CD14-positive monocyte (primary cell): Measurements from ENCODE around the gene CR2. TPM values are rescaled to one million over a fixed set of nuclear protein-coding genes. Genes with fewer than 3 reads are reported as not detected.
A peak's percentile ranks its signal among the peaks of the same experiment; 100 is the strongest.
"Not testable (repeated sequence)": the region's sequence is repeated elsewhere in the genome, so short reads cannot be mapped to it uniquely, and the experiment has no call there.

Source experiments
- DNase-seq, 3 donors: peaks; one replicate each; pipeline ENCODE4 v3.0.0-alpha.2; 2011 to 2022
- H2AFZ ChIP-seq: 2 replicates; pipeline ENCODE4 v1.6.0; 2012; ENCODE audit warnings: mild to moderate bottlenecking, low read depth, low read length, inconsistent platforms; ENCODE audit not compliant: insufficient read depth, poor library complexity, severe bottlenecking
- H3K27ac ChIP-seq, 2 donors: 1 replicate in 1 of 2; 2 replicates in 1 of 2; pipeline ENCODE4 v1.5.1; 2012 to 2013; ENCODE audit warnings: low read length in 2 of 2, control low read depth in 1 of 2, inconsistent platforms in 1 of 2, low read depth in 1 of 2, mild to moderate bottlenecking in 1 of 2
- H3K27me3 ChIP-seq, 2 donors: one replicate each; pipeline versions ENCODE4 v1.6.0 to v1.6.1; 2011 to 2013; ENCODE audit warnings: low read length in 2 of 2; ENCODE audit not compliant: control insufficient read depth in 2 of 2, insufficient read depth in 2 of 2
- H3K36me3 ChIP-seq, 2 donors: replicated peaks in 1 of 2; 1 replicate in 1 of 2; 2 replicates in 1 of 2; pipeline versions ENCODE4 v1.5.1 to v1.6.1; 2012 to 2013; ENCODE audit warnings: low read length in 2 of 2, control low read depth in 1 of 2, inconsistent platforms in 1 of 2, mild to moderate bottlenecking in 1 of 2; ENCODE audit not compliant: insufficient read depth in 2 of 2, control insufficient read depth in 1 of 2
- H3K4me1 ChIP-seq, 2 donors: 1 replicate in 1 of 2; 2 replicates in 1 of 2; pipeline versions ENCODE4 v1.5.1 to v1.6.1; 2012 to 2013; ENCODE audit warnings: low read length in 2 of 2, control low read depth in 1 of 2, inconsistent platforms in 1 of 2, mild to moderate bottlenecking in 1 of 2, moderate library complexity in 1 of 2; ENCODE audit not compliant: insufficient read depth in 2 of 2, control insufficient read depth in 1 of 2
- H3K4me2 ChIP-seq: replicated peaks from 2 replicates; pipeline ENCODE3; 2012; ENCODE audit warnings: low read length, moderate library complexity, mild to moderate bottlenecking; ENCODE audit not compliant: poor library complexity, severe bottlenecking; ENCODE audit errors: extremely low read depth
- H3K4me3 ChIP-seq, 3 experiments: fragments of 200-600 bp in 1 of 3; sonication (generic) in 1 of 3; replicated peaks in 1 of 3; 1 replicate in 2 of 3; 2 replicates in 1 of 3; pipeline ENCODE4 v1.5.1; 2011 to 2013; ENCODE audit warnings: low read length in 3 of 3, mild to moderate bottlenecking in 3 of 3, control low read depth in 2 of 3, low read depth in 2 of 3, inconsistent platforms in 1 of 3, moderate library complexity in 1 of 3
- H3K79me2 ChIP-seq: 2 replicates; pipeline ENCODE4 v1.6.0; 2012; ENCODE audit warnings: mild to moderate bottlenecking, control low read depth, inconsistent platforms, low read length, moderate library complexity; ENCODE audit not compliant: insufficient read depth
- H3K9ac ChIP-seq: 2 replicates; pipeline ENCODE4 v1.6.0; 2017; ENCODE audit warnings: low read length, mild to moderate bottlenecking; ENCODE audit not compliant: insufficient read depth, poor library complexity, severe bottlenecking
- H3K9me3 ChIP-seq, 2 donors: replicated peaks in 1 of 2; 1 replicate in 1 of 2; 2 replicates in 1 of 2; pipeline versions ENCODE4 v1.5.1 to v1.6.1; 2012 to 2013; ENCODE audit warnings: low read length in 2 of 2, control low read depth in 1 of 2; ENCODE audit not compliant: control insufficient read depth in 1 of 2, insufficient read depth in 1 of 2
- H4K20me1 ChIP-seq: 2 replicates; pipeline ENCODE4 v1.6.0; 2012; ENCODE audit warnings: mild to moderate bottlenecking, low read length, control low read depth, moderate library complexity; ENCODE audit not compliant: insufficient read depth
- H3K27ac Mint-ChIP-seq, 7 donors: one replicate each; pipeline ENCODE4 v1.8.0; 2020; ENCODE audit warnings: mild to moderate bottlenecking in 7 of 7, mixed read lengths in 7 of 7, moderate library complexity in 6 of 7, inconsistent platforms in 2 of 7
- H3K27me3 Mint-ChIP-seq, 3 donors: one replicate each; pipeline ENCODE4 v1.8.0; 2021 to 2022; ENCODE audit warnings: low read depth in 3 of 3, mild to moderate bottlenecking in 3 of 3, mixed read lengths in 3 of 3, moderate library complexity in 3 of 3, inconsistent platforms in 1 of 3
- H3K36me3 Mint-ChIP-seq, 2 donors: one replicate each; pipeline ENCODE4 v1.8.0; 2020; ENCODE audit warnings: mixed read lengths in 2 of 2, inconsistent platforms in 1 of 2, mild to moderate bottlenecking in 1 of 2
- H3K4me1 Mint-ChIP-seq: one replicate; pipeline ENCODE4 v1.8.0; 2020; ENCODE audit warnings: mild to moderate bottlenecking, mixed read lengths
- H3K4me3 Mint-ChIP-seq, 2 donors: one replicate each; pipeline ENCODE4 v1.8.0; 2020; ENCODE audit warnings: mild to moderate bottlenecking in 2 of 2, mixed read lengths in 2 of 2, moderate library complexity in 1 of 2
- H3K9me3 Mint-ChIP-seq, 7 donors: one replicate each; pipeline ENCODE4 v1.8.0; 2020 to 2022; ENCODE audit warnings: mixed read lengths in 7 of 7, mild to moderate bottlenecking in 6 of 7, moderate library complexity in 6 of 7, inconsistent platforms in 2 of 7
- CTCF ChIP-seq: fragments of 200-600 bp; IDR thresholded peaks from one replicate; pipeline ENCODE4 v1.8.0; 2022; ENCODE audit warnings: antibody characterized with exemption, mild to moderate bottlenecking
- WGBS: methylation state at CpG from one replicate; pipeline ENCODE4 v1.1.5; 2013; ENCODE audit warnings: missing lambda C conversion rate; ENCODE audit not compliant: insufficient coverage; 5-methylcytosine and 5-hydroxymethylcytosine counted together
- intact Hi-C, 2 donors: fragments of 100-400 bp; cut with micrococcal nuclease; formaldehyde crosslinking; loops; one replicate each; pipeline versions ENCODE4 v1.15.0 to v1.15.1; 2023
- polyA plus RNA-seq, 3 donors: library from polyadenylated mRNA; depleted of rRNA in 1 of 3; unstranded in 2 of 3; stranded (reverse) in 1 of 3; fragments of 300-500 nt in 2 of 3; fragments of >200 nt in 1 of 3; fragmentation: Illumina TruSeq in 2 of 3; gene quantifications; 1 replicate in 2 of 3; 2 replicates in 1 of 3; pipeline ENCODE4 v1.2.3, GENCODE V29; 2012 to 2021

The CR2 gene
- polyA plus RNA-seq, 3 donors: 0.05 to 0.28 (median 0.08) TPM

DNA sequence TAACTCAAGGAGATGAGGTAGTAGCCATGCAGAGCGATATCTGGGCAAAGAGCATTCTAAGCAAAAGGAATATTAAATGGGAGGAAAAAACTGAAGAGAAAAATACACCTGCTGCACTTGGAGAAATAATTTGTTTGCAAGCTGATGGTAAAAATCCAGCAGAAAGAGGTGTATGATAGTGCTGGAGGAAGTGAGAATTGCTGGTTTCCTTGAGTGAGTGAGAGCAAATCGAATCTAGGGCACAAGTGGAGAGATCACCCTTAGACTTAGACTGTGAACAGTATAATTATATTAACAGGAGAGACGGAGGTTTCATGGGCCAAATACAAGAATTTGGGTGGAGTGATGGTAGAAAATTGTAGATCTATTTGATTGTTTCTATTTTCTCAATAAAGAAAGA, 39.1 kb downstream of the CR2 start:
- Histone ChIP-seq H3K27me3 (no peaks in the 10 kb centered on the region), H2AFZ (no peak overlapping the region), H3K36me3 (no peaks in the 10 kb centered on the region), H3K4me1 (peaks cover 28 to 33% of the 10 kb centered on the region in 2 donors), H3K4me2 (no peak overlapping the region), H4K20me1 (no peaks in the 10 kb centered on the region), H3K9ac (no peak overlapping the region), H3K27ac (no peak overlapping the region), H3K9me3 (no peaks in the 10 kb centered on the region), H3K79me2 (peaks cover 17% of the 10 kb centered on the region), H3K4me3 (no peak overlapping the region)
- Mint-ChIP-seq H3K27ac (no peak overlapping the region), H3K9me3 (peaks cover 0 to 2% (median 0%) of the 10 kb centered on the region in 7 donors), H3K27me3 (peaks cover 0 to 2% (median 1%) of the 10 kb centered on the region in 3 donors), H3K4me1 (peaks cover 23% of the 10 kb centered on the region), H3K4me3 (no peak overlapping the region), H3K36me3 (no peaks in the 10 kb centered on the region)
- no peak for DNase-seq
- intact Hi-C loops: no loop called here
- TF ChIP-seq CTCF: no peak
- 100% methylated on average over 1 of the region's 3 CpGs for WGBS

DNA sequence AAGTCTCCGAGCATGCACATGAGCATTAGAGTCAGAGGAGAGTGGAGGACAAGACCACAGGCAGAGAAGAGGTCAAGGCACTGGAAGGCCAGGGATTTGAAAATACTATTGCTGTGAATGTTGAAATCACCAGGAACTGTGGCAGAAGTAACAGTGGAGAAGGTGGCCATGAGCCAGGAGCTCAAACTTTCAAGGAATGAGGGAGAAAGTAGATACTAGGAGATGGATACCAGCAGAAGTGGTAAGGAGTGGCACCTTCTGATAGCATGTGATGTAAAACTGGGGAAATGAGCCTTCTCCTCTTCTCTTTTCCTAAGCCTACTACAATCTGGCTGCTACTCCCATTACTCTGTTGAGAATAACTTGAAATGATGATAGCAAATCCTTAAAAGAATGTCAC, 40.0 kb downstream of the CR2 start:
- Mint-ChIP-seq H3K4me1 (peaks cover 30% of the 10 kb centered on the region), H3K4me3 (no peak overlapping the region), H3K9me3 (peaks cover 0 to 2% (median 0%) of the 10 kb centered on the region in 7 donors), H3K36me3 (peaks cover 0 to 2% of the 10 kb centered on the region in 2 donors), H3K27ac (no peak overlapping the region), H3K27me3 (peaks cover 0 to 2% (median 1%) of the 10 kb centered on the region in 3 donors)
- H3K9me3 ChIP-seq: no peaks in the 10 kb centered on the region
- H3K36me3 ChIP-seq: no peaks in the 10 kb centered on the region
- no peak overlapping the region for H3K9ac ChIP-seq
- intact Hi-C loops: no loop called here
- H3K79me2 ChIP-seq: peaks cover 20% of the 10 kb centered on the region
- no peaks in the 10 kb centered on the region for H4K20me1 ChIP-seq
- DNase-seq: no peak
- no peak overlapping the region for H3K27ac ChIP-seq
- no peak overlapping the region for H2AFZ ChIP-seq
- TF ChIP-seq CTCF: no peak
- WGBS: 93% methylated on average over 1 of the region's 1 CpG
- H3K4me3 ChIP-seq: no peak overlapping the region
- H3K27me3 ChIP-seq: no peaks in the 10 kb centered on the region
- H3K4me1 ChIP-seq: peaks cover 32 to 42% of the 10 kb centered on the region in 2 donors
- no peak overlapping the region for H3K4me2 ChIP-seq

DNA sequence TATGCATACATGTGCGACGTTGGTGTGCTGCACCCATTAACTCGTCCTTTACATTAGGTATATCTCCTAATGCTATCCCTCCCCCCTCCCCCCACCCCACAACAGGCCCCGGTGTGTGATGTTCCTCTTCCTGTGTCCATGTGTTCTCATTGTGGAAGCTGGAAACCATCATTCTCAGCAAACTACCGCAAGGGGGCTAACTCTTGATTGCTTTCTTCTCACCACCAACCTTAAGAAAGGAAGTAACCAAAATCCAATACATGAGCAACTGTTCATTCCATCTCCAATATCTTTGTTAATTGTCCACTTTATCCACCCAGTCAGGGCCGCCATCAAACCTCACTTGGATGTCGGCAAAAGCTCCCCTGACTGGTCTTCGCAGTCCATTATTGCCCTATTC, 41.2 kb downstream of the CR2 start:
- peak overlapping the region; percentile 86 to 97 (median 96) for H3K27ac Mint-ChIP-seq

More for the DNA sequence above, 41.2 kb downstream of the CR2 start:
- H3K36me3 Mint-ChIP-seq, H3K36me3 ChIP-seq, H3K27me3 Mint-ChIP-seq, H3K9ac ChIP-seq, H3K27me3 ChIP-seq, H3K9me3 Mint-ChIP-seq, H3K9me3 ChIP-seq: not testable (repeated sequence)
- Histone ChIP-seq H3K4me2 (peak overlapping the region; percentile 81), H2AFZ (peak overlapping the region; percentile 78), H3K27ac (peak overlapping the region; percentile 67 to 89), H4K20me1 (peaks cover 11% of the 10 kb centered on the region), H3K4me1 (peaks cover 36 to 45% of the 10 kb centered on the region in 2 donors), H3K79me2 (peaks cover 20% of the 10 kb centered on the region), H3K4me3 (peak overlapping the region; percentile 76 to 93 (median 77))
- 80% methylated on average over 1 of the region's 8 CpGs for WGBS
- peak; percentile 37 to 58 (median 53) for DNase-seq
- Mint-ChIP-seq H3K4me1 (peaks cover 33% of the 10 kb centered on the region), H3K4me3 (peak overlapping the region; percentile 92 to 94)
- intact Hi-C loops: loop anchor here (5.0 kb wide), 3 partner anchors 83 to 413 kb away; partner anchors contain the start of gene CD55 (in 1 of the 2)
